Panc1 (cell line): ENCODE data around the gene WNK2. TPM values are rescaled to one million over a fixed set of nuclear protein-coding genes. Genes with fewer than 3 reads are reported as not detected.

ENCODE experiments used
- ATAC-seq: fragments of 200-7000 bp; cut with Tn5 transposase; 2 replicates; pipeline ENCODE4 v1.9.1; 2020; ENCODE audit warnings: mild to moderate bottlenecking, moderate library complexity
- BruUV-seq: library from RNA; stranded (reverse); fragments of 400-500 nt; replicated peaks from 2 replicates; lab custom pipeline; 2021; lab: Mats Ljungman, UMichigan
- CTCF ChIA-PET: fragments of 300-600 bp; sonication (Branson Sonifier 250); formaldehyde crosslinking; loops from one replicate; lab custom pipeline; 2022; ENCODE audit warnings: antibody characterized with exemption; lab: Charles Lee
- POLR2A ChIA-PET: fragments of 300-600 bp; sonication (Branson Sonifier 250); formaldehyde crosslinking; loops from one replicate; lab custom pipeline; 2022; ENCODE audit warnings: antibody characterized with exemption; lab: Charles Lee
- DNase-seq: peaks from one replicate; pipeline ENCODE4 v3.0.0-alpha.2; 2010; ENCODE audit warnings: low read depth, low spot score
- H3K27ac ChIP-seq: 2 replicates; pipeline ENCODE4 v1.5.1; 2011; ENCODE audit warnings: mild to moderate bottlenecking, low read length, inconsistent platforms
- H3K27me3 ChIP-seq: fragments of 200-500 bp; sonication (Bioruptor generic); 2 replicates; pipeline ENCODE4 v1.6.0; 2014; ENCODE audit warnings: low read length, inconsistent platforms; ENCODE audit not compliant: control insufficient read depth, insufficient read depth
- H3K36me3 ChIP-seq: fragments of 200-500 bp; sonication (Bioruptor generic); 2 replicates; pipeline ENCODE4 v1.5.1; 2014; ENCODE audit warnings: inconsistent platforms, mild to moderate bottlenecking, low read length, moderate library complexity; ENCODE audit not compliant: control insufficient read depth, insufficient read depth
- H3K4me1 ChIP-seq: 2 replicates; pipeline ENCODE4 v1.5.1; 2011; ENCODE audit warnings: inconsistent platforms, mild to moderate bottlenecking, low read length, moderate library complexity; ENCODE audit not compliant: control insufficient read depth, insufficient read depth
- H3K4me3 ChIP-seq, 2 experiments: 2 replicates each; pipeline ENCODE4 v1.5.1; 2011 to 2012; ENCODE audit warnings: low read depth in 2 of 2, low read length in 2 of 2, mild to moderate bottlenecking in 2 of 2, inconsistent platforms in 1 of 2, moderate library complexity in 1 of 2
- H3K9me3 ChIP-seq: fragments of 200-500 bp; sonication (Bioruptor generic); 2 replicates; pipeline ENCODE4 v1.5.1; 2014; ENCODE audit warnings: low read depth, mild to moderate bottlenecking, inconsistent platforms, low read length, moderate library complexity; ENCODE audit not compliant: control insufficient read depth, insufficient read depth
- CTCF ChIP-seq: fragments of 450-650 bp; IDR thresholded peaks from 2 replicates; pipeline ENCODE4 v1.5.1; 2017; ENCODE audit warnings: mild to moderate bottlenecking
- POLR2AphosphoS5 ChIP-seq: IDR thresholded peaks from 2 replicates; pipeline ENCODE4 v1.6.1; 2012; ENCODE audit warnings: mild to moderate bottlenecking, low read depth, low read length, moderate library complexity
- SIN3A ChIP-seq: IDR thresholded peaks from 2 replicates; pipeline ENCODE4 v1.6.1; 2012; ENCODE audit warnings: low read depth, mild to moderate bottlenecking, low read length, moderate library complexity, borderline replicate concordance; ENCODE audit not compliant: insufficient read depth
- TCF7L2 ChIP-seq: IDR thresholded peaks from 2 replicates; pipeline ENCODE4 v1.6.1; 2011; ENCODE audit warnings: mild to moderate bottlenecking, low read depth, low read length, inconsistent platforms
- in situ Hi-C: cut with HindIII; loops from 2 replicates; pipeline ENCODE4 v1.10.0; 2016; ENCODE audit warnings: low sequenced_read_pairs, low pct_unique_long_range_greater_than_20kb
- intact Hi-C: fragments of 100-400 bp; cut with micrococcal nuclease; formaldehyde crosslinking; loops from one replicate; pipeline ENCODE4 v1.10.0; 2022; ENCODE audit not compliant: unreplicated experiment
- total RNA-seq: library from RNA; stranded (reverse); gene quantifications from one replicate; pipeline ENCODE4 v1.2.1, GENCODE V29; 2021; ENCODE audit not compliant: unreplicated experiment
- TF ChIP-seq, protein P1 (sequence below), 2 experiments: IDR thresholded peaks; 2 replicates each; pipeline ENCODE4 v1.6.1; 2011 to 2012; ENCODE audit warnings: low read depth in 2 of 2, control low read depth in 1 of 2, low read length in 1 of 2, mild to moderate bottlenecking in 1 of 2, moderate library complexity in 1 of 2; ENCODE audit not compliant: insufficient read depth in 1 of 2

The WNK2 gene
- total RNA-seq, 1 experiment from 2014 or later: 13.7 TPM

DNA sequence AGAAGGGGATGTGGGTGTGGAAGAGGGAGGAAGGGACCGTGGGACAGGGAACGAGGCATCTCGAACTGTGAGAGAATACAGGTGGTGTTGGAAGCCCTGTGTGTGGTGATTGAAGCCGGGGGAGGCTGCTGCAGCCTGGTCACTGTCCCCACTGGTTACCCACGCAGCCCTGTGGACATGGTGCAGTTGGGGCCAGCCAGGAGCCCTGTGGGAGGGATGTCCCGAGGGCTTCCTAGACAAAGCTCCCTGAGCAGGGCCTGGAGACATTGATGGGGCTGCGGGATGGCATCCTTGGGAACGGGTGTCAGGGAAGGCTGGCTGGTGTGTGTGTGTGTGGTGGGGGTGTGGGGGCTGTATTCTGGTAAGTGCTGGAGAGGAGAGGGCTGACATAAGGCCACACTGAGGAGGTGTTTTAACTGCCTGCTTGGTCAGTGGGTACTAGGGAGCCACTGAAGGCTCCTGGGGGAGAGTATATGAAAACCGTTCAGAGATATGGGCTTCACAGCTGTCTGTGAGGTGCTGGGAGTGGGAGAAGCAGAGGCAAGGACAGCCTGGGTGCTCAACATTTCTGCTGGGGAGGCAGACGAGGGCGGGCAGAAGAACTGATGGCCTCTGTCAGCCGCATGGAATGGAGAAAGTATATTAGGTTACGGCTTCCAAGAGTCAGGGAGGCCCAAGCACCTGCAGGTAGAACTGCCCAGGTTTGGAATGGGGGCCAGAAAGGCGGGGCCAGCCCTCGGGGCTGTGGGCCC lies 20.0 kb downstream of the WNK2 start:
- Histone ChIP-seq H3K27ac (no peak overlapping the region), H3K4me1 (peaks cover 14% of the 10 kb centered on the region), H3K9me3 (no peaks in the 10 kb centered on the region), H3K4me3 (no peak overlapping the region), H3K36me3 (no peaks in the 10 kb centered on the region), H3K27me3 (no peaks in the 10 kb centered on the region)
- in situ Hi-C loops (no loop called here), intact Hi-C loops (no loop called here)
- BruUV-seq: no TSS peak
- no peak for DNase-seq
- CTCF ChIA-PET: no interaction called here
- no peak for ATAC-seq
- POLR2A ChIA-PET: no interaction called here
- no peak for TF ChIP-seq CTCF
- no peak for TF ChIP-seq SIN3A
- TF ChIP-seq, protein P1, sequence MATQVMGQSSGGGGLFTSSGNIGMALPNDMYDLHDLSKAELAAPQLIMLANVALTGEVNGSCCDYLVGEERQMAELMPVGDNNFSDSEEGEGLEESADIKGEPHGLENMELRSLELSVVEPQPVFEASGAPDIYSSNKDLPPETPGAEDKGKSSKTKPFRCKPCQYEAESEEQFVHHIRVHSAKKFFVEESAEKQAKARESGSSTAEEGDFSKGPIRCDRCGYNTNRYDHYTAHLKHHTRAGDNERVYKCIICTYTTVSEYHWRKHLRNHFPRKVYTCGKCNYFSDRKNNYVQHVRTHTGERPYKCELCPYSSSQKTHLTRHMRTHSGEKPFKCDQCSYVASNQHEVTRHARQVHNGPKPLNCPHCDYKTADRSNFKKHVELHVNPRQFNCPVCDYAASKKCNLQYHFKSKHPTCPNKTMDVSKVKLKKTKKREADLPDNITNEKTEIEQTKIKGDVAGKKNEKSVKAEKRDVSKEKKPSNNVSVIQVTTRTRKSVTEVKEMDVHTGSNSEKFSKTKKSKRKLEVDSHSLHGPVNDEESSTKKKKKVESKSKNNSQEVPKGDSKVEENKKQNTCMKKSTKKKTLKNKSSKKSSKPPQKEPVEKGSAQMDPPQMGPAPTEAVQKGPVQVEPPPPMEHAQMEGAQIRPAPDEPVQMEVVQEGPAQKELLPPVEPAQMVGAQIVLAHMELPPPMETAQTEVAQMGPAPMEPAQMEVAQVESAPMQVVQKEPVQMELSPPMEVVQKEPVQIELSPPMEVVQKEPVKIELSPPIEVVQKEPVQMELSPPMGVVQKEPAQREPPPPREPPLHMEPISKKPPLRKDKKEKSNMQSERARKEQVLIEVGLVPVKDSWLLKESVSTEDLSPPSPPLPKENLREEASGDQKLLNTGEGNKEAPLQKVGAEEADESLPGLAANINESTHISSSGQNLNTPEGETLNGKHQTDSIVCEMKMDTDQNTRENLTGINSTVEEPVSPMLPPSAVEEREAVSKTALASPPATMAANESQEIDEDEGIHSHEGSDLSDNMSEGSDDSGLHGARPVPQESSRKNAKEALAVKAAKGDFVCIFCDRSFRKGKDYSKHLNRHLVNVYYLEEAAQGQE (IDR thresholded peaks at IDR 0.05; ENCODE audit: insufficient read depth in 1 of 2, low read depth in 2 of 2, low read length in 1 of 2): no peak
- TF ChIP-seq TCF7L2: no peak
- no peak for TF ChIP-seq POLR2AphosphoS5

GRCh38 chr9:93204470-93205043 lies 20.6 kb downstream of the WNK2 start:
- BruUV-seq: no TSS peak
- ATAC-seq (no peak), DNase-seq (no peak)
- peaks cover 14% of the 10 kb centered on the region for H3K4me1 ChIP-seq
- no peaks in the 10 kb centered on the region for H3K36me3 ChIP-seq
- POLR2A ChIA-PET: no interaction called here
- no peaks in the 10 kb centered on the region for H3K27me3 ChIP-seq
- CTCF ChIA-PET: no interaction called here
- in situ Hi-C loops: no loop called here
- TF ChIP-seq POLR2AphosphoS5: no peak
- no peak for TF ChIP-seq SIN3A
- no peak for TF ChIP-seq TCF7L2
- TF ChIP-seq, protein P1 (IDR thresholded peaks at IDR 0.05; ENCODE audit: insufficient read depth in 1 of 2, low read depth in 2 of 2, low read length in 1 of 2): no peak
- no peak for TF ChIP-seq CTCF
- H3K9me3 ChIP-seq: no peaks in the 10 kb centered on the region
- H3K4me3 ChIP-seq: no peak overlapping the region
- intact Hi-C loops: no loop called here
- no peak overlapping the region for H3K27ac ChIP-seq
